AG08396 (cell line): ENCODE measurements around the gene SLC4A4.

Experiments used
- DNase-seq: peaks from one replicate; pipeline ENCODE4 v3.0.0; 2012; ENCODE audit warnings: low spot score, mixed read lengths

SLC4A4 gene

GRCh38 chr4:71415491-71415890 is 76.7 kb downstream of the SLC4A4 start:
- no peak for DNase-seq

- no peak for DNase-seq
Measured at GRCh38 chr4:71417150-71417549, 78.3 kb downstream of the SLC4A4 start.

GRCh38 chr4:71426381-71427042 is 87.7 kb downstream of the SLC4A4 start:
- DNase-seq: no peak

- no peak for DNase-seq
Measured at GRCh38 chr4:71429106-71429505, 90.3 kb downstream of the SLC4A4 start.

GRCh38 chr4:71429962-71430361 is 91.1 kb downstream of the SLC4A4 start:
- no peak for DNase-seq

- no peak for DNase-seq
Measured at GRCh38 chr4:71430609-71431008, 91.8 kb downstream of the SLC4A4 start.

GRCh38 chr4:71440612-71441011 is 101.8 kb downstream of the SLC4A4 start:
- DNase-seq: no peak

- no peak for DNase-seq
Measured at GRCh38 chr4:71441186-71442169, 102.7 kb downstream of the SLC4A4 start.

- no peak for DNase-seq
Measured at GRCh38 chr4:71442336-71442735, 103.5 kb downstream of the SLC4A4 start.

GRCh38 chr4:71444395-71444794 is 105.6 kb downstream of the SLC4A4 start:
- no peak for DNase-seq

- DNase-seq: no peak
Measured at GRCh38 chr4:71445811-71446210, 107.0 kb downstream of the SLC4A4 start.

GRCh38 chr4:71446479-71447081 is 107.8 kb downstream of the SLC4A4 start:
- DNase-seq: no peak

GRCh38 chr4:71449040-71449439 is 110.2 kb downstream of the SLC4A4 start:
- no peak for DNase-seq

GRCh38 chr4:71449878-71450277 is 111.1 kb downstream of the SLC4A4 start:
- DNase-seq: no peak

- DNase-seq: no peak
Measured at GRCh38 chr4:71453531-71453930, 114.7 kb downstream of the SLC4A4 start.

- DNase-seq: peak; percentile 52
Measured at GRCh38 chr4:71456841-71457240, 118.0 kb downstream of the SLC4A4 start.

- no peak for DNase-seq
Measured at GRCh38 chr4:71460371-71460770, 121.6 kb downstream of the SLC4A4 start.

- no peak for DNase-seq
Measured at GRCh38 chr4:71461422-71461821, 122.6 kb downstream of the SLC4A4 start.

- DNase-seq: no peak
Measured at GRCh38 chr4:71466775-71467174, 128.0 kb downstream of the SLC4A4 start.

- no peak for DNase-seq
Measured at GRCh38 chr4:71468116-71468710, 129.4 kb downstream of the SLC4A4 start.

GRCh38 chr4:71469541-71469940 is 130.7 kb downstream of the SLC4A4 start:
- DNase-seq: no peak

- DNase-seq: no peak
Measured at GRCh38 chr4:71470524-71470923, 131.7 kb downstream of the SLC4A4 start.
